Progenitor cell of endocrine pancreas (in vitro differentiated cells): ENCODE measurements around the gene RPL38. TPM values are rescaled to one million over a fixed set of nuclear protein-coding genes. Genes with fewer than 3 reads are reported as not detected.
A peak's percentile ranks its signal among the peaks of the same experiment; 100 is the strongest.

Experiments used
- DNase-seq: peaks from one replicate; pipeline ENCODE4 v3.0.0; 2021; ENCODE audit warnings: low spot score; ENCODE audit not compliant: unreplicated experiment
- H3K27ac Mint-ChIP-seq: 2 replicates; pipeline ENCODE4 v1.8.0; 2021; ENCODE audit warnings: mild to moderate bottlenecking, moderate library complexity, mixed read lengths
- H3K27me3 Mint-ChIP-seq: 2 replicates; pipeline ENCODE4 v1.8.0; 2021; ENCODE audit warnings: mixed read lengths
- H3K36me3 Mint-ChIP-seq: 2 replicates; pipeline ENCODE4 v1.8.0; 2022; ENCODE audit warnings: mixed read lengths; ENCODE audit not compliant: insufficient read depth
- H3K4me1 Mint-ChIP-seq: 2 replicates; pipeline ENCODE4 v1.8.0; 2021; ENCODE audit warnings: low read depth, mixed read lengths
- H3K4me3 Mint-ChIP-seq: 2 replicates; pipeline ENCODE4 v1.8.0; 2021; ENCODE audit warnings: low read depth, mild to moderate bottlenecking, moderate library complexity, mixed read lengths
- H3K9me3 Mint-ChIP-seq: 2 replicates; pipeline ENCODE4 v1.8.0; 2021; ENCODE audit warnings: low read depth, mixed read lengths
- CTCF ChIP-seq: fragments of 200-600 bp; sonication (generic); IDR thresholded peaks from one replicate; pipeline ENCODE4 v1.5.0; 2021; ENCODE audit warnings: antibody characterized with exemption, mild to moderate bottlenecking; ENCODE audit not compliant: unreplicated experiment
- total RNA-seq: library from RNA; stranded (reverse); gene quantifications from 2 replicates; pipeline ENCODE4 v1.2.1, GENCODE V29; 2021

Gene RPL38
- total RNA-seq, 1 donor from 2014 or later, result 798 TPM

DNA sequence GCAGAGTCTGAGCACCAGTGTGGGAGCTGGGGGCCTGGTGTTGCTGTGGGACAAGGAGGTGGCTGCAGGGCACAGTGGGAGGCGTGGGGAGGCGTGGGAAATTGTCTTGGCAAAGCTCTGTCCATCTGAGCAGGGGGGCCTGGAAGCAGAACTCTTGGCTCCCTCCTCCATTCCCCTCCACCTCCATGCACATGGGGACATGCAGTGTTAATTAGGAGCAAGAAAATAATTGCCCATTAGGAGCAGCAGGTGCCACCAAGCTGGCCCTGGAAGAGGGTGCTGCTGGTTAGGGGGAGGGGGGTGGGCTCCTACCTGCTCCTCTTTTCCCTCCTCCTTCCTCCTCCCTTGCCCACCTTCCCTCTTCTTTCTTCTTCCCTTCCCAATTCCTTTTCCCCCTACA lies 14.4 kb downstream of the RPL38 start:
- H3K27me3 Mint-ChIP-seq, result peaks cover 47% of the 10 kb centered on the region
- H3K36me3 Mint-ChIP-seq, result no peaks in the 10 kb centered on the region
- TF ChIP-seq CTCF, result no peak
- H3K27ac Mint-ChIP-seq, result peak overlapping the region; percentile 57
- no peaks in the 10 kb centered on the region for H3K9me3 Mint-ChIP-seq
- peaks cover 3% of the 10 kb centered on the region for H3K4me1 Mint-ChIP-seq
- no peak for DNase-seq
- H3K4me3 Mint-ChIP-seq, result no peak overlapping the region

DNA sequence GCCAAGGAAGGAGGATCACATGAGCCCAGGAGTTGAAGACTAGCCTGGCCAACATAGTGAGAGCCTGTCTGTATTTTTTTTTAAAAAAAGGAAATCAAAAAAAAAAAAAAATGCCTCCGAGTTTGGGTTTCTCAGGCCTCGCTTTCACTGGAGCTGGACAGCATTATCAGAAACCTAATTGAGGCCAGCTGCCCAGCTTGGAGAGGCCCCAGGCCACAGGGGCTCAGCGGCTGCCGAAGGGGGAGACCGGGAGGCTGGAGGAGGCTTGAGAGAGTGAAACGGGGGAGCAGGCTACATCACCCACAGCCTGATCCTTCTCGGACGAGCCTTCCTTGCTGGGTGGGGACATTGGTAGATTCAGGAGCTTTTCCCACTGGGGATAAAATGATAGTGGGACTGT lies 15.0 kb downstream of the RPL38 start:
- Mint-ChIP-seq H3K4me1 (no peaks in the 10 kb centered on the region), H3K9me3 (no peaks in the 10 kb centered on the region), H3K27me3 (peaks cover 41% of the 10 kb centered on the region), H3K36me3 (no peaks in the 10 kb centered on the region), H3K4me3 (no peak overlapping the region), H3K27ac (no peak overlapping the region)
- no peak for TF ChIP-seq CTCF
- DNase-seq, result no peak

DNA sequence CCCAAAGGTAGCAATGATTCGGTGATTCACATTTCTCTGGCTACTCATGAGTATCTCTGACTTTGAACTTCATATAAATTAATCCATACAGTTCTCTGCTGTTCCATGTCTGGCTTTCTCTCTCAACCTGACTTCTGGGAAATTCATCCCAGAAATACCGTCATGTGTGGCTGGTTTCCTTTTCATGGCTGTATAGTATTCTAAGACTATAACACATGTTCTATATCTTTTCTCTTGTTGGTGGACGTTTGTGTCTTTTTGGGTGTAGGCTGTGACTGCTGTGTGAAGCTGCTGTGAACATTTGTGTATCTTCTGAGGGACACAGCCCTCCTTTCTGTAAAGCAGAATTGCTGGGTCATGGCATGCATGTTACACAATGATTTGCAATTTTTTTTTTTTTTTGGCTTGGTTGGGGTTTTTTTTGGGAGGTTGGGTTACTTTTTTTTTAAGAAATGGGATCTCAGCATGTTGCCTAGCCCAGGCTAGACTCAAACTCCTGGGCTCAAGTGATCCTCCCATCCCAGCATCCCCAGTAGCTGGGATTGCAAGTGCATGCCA lies 16.2 kb downstream of the RPL38 start:
- no peak overlapping the region for H3K27ac Mint-ChIP-seq
- H3K4me3 Mint-ChIP-seq, result no peak overlapping the region
- H3K9me3 Mint-ChIP-seq, result no peaks in the 10 kb centered on the region
- TF ChIP-seq CTCF, result no peak
- no peaks in the 10 kb centered on the region for H3K4me1 Mint-ChIP-seq
- no peak for DNase-seq
- H3K27me3 Mint-ChIP-seq, result peaks cover 35% of the 10 kb centered on the region
- no peaks in the 10 kb centered on the region for H3K36me3 Mint-ChIP-seq

GRCh38 chr17:74220219-74220618 lies 16.7 kb downstream of the RPL38 start:
- no peaks in the 10 kb centered on the region for H3K36me3 Mint-ChIP-seq
- no peak for DNase-seq
- peaks cover 29% of the 10 kb centered on the region for H3K27me3 Mint-ChIP-seq
- H3K27ac Mint-ChIP-seq, result no peak overlapping the region
- H3K4me3 Mint-ChIP-seq, result no peak overlapping the region
- no peaks in the 10 kb centered on the region for H3K9me3 Mint-ChIP-seq
- H3K4me1 Mint-ChIP-seq, result no peaks in the 10 kb centered on the region
- no peak for TF ChIP-seq CTCF

DNA sequence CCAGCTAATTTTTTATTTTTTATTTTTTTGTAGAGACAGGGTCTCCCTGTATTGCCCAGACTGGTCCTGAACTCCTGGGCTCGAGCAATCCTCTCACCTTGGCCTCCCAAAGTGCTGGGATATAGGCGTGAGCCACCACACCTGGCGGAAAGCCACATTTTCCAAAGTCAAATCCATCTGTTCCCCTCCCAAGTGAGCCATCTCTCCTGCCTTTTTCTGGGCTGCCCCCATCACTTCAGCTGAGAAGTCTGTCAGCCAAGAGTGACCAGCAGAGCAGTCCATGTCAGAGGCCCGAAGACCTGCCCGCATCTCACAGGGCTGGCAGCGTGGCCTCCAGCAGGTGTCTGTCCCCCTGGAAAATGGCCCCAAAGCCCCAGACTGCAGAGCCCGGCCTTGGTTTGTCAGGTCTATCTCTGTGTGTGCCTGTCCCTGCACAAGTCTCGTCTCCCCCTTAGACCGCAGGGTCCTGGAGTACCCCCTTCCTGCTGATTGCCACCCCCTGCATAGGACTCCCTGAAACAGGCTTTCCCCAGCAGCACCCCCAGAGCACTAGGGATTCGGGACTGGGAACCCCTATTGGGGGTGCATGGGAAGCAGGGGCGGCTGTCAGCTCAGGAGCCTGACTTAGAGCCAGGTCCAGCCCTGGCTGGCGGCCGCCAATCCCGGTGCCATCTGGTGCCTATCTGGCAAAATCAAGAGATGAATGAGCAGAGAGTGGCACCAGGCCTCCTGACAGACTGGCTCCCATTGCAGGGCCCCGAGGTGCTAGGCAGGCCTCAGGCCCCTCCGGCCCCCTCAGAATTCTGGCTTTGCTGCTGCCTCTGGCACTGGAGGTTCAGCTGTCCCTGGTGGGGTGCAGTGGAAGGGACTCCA lies 17.7 kb downstream of the RPL38 start:
- Mint-ChIP-seq H3K36me3 (no peaks in the 10 kb centered on the region), H3K4me3 (no peak overlapping the region), H3K4me1 (no peaks in the 10 kb centered on the region), H3K27me3 (peaks cover 29% of the 10 kb centered on the region), H3K9me3 (no peaks in the 10 kb centered on the region), H3K27ac (no peak overlapping the region)
- DNase-seq, result no peak
- no peak for TF ChIP-seq CTCF
